CD4-positive, CD25-positive, alpha-beta regulatory T cell (primary cell): ENCODE data around the gene EDA. TPM values are rescaled to one million over a fixed set of nuclear protein-coding genes. Genes with fewer than 3 reads are reported as not detected.

Source experiments
- ATAC-seq, 2 donors: fragments of 150-1000 bp; cut with Tn5 transposase; one replicate each; pipeline ENCODE4 v1.10.0; 2021; ENCODE audit warnings: low read depth in 2 of 2, moderate number of reproducible peaks in 2 of 2, moderate library complexity in 1 of 2
- DNase-seq, 3 donors: peaks; one replicate each; pipeline versions ENCODE4 v3.0.0 to v3.0.0-alpha.2; 2012 to 2022; ENCODE audit warnings: mixed read lengths in 1 of 3
- H3K27ac ChIP-seq: one replicate; pipeline ENCODE4 v1.7.0; 2013; ENCODE audit warnings: mild to moderate bottlenecking, low read length; ENCODE audit not compliant: insufficient read depth, poor library complexity, severe bottlenecking
- H3K27me3 ChIP-seq: one replicate; pipeline ENCODE4 v1.7.0; 2013; ENCODE audit warnings: low read length; ENCODE audit not compliant: control insufficient read depth, insufficient read depth
- H3K36me3 ChIP-seq: one replicate; pipeline ENCODE4 v1.7.0; 2013; ENCODE audit warnings: mild to moderate bottlenecking, low read length, moderate library complexity; ENCODE audit not compliant: control insufficient read depth, insufficient read depth
- H3K4me1 ChIP-seq: 2 replicates; pipeline ENCODE4 v1.7.0; 2013; ENCODE audit warnings: mild to moderate bottlenecking, low read length; ENCODE audit not compliant: insufficient read depth, control insufficient read depth, poor library complexity, severe bottlenecking
- H3K4me3 ChIP-seq: one replicate; pipeline ENCODE4 v1.7.0; 2013; ENCODE audit warnings: low read depth, mild to moderate bottlenecking, low read length, moderate library complexity
- H3K9me3 ChIP-seq, 2 experiments: 1 replicate in 1 of 2; 2 replicates in 1 of 2; pipeline ENCODE4 v1.7.0; 2013; ENCODE audit warnings: low read length in 2 of 2, mild to moderate bottlenecking in 1 of 2, moderate library complexity in 1 of 2; ENCODE audit not compliant: control insufficient read depth in 2 of 2
- H3K27ac Mint-ChIP-seq, 3 donors: one replicate each; pipeline ENCODE4 v1.8.0; 2020 to 2022; ENCODE audit warnings: mild to moderate bottlenecking in 3 of 3, mixed read lengths in 3 of 3, moderate library complexity in 2 of 3
- H3K27me3 Mint-ChIP-seq: one replicate; pipeline ENCODE4 v1.8.0; 2022; ENCODE audit warnings: mild to moderate bottlenecking, mixed read lengths
- H3K36me3 Mint-ChIP-seq: one replicate; pipeline ENCODE4 v1.8.0; 2020; ENCODE audit warnings: mixed read lengths
- H3K4me1 Mint-ChIP-seq, 4 donors: one replicate each; pipeline ENCODE4 v1.8.0; 2020 to 2022; ENCODE audit warnings: mixed read lengths in 4 of 4, mild to moderate bottlenecking in 1 of 4
- H3K4me3 Mint-ChIP-seq, 4 donors: one replicate each; pipeline ENCODE4 v1.8.0; 2020 to 2022; ENCODE audit warnings: mild to moderate bottlenecking in 4 of 4, mixed read lengths in 4 of 4, moderate library complexity in 3 of 4
- H3K9me3 Mint-ChIP-seq, 7 donors: one replicate each; pipeline ENCODE4 v1.8.0; 2020 to 2022; ENCODE audit warnings: mixed read lengths in 7 of 7, mild to moderate bottlenecking in 3 of 7, moderate library complexity in 2 of 7
- polyA plus RNA-seq, 4 donors: library from polyadenylated mRNA; unstranded; fragments of 300-500 nt; fragmentation: Illumina TruSeq; gene quantifications; one replicate each; pipeline ENCODE4 v1.2.3, GENCODE V29; 2021
- total RNA-seq: library from RNA; stranded (reverse); gene quantifications from one replicate; pipeline ENCODE4 v1.2.3, GENCODE V29; 2022

Gene EDA
- total and polyA plus RNA-seq, 5 donors from 2014 or later = 0.45 to 2.4 (median 0.85) TPM; not detected in 2

DNA sequence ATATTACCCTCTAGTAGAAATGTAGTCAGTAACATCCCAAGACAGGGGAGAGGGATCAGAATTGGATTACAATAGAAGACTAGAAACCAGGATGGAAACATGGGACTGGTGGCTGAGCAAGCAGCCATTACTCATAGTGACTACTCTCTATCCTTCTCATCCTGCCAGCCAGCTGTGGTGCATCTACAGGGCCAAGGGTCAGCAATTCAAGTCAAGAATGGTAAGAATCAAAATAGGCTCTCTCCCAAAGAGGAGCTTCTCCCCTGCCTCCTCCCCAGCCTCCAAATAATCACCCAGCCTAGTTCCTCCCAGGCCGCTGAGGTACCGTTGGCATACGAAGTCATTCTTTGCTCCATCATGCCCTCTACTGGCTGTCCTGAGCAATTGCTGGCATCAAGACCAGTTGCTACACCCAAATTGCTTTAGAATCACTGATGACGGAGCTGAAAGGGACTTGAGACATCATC is 414.4 kb downstream of the EDA start:
- no peaks in the 10 kb centered on the region for H3K36me3 ChIP-seq
- H3K27ac ChIP-seq = no peak overlapping the region
- H3K27me3 Mint-ChIP-seq = no peaks in the 10 kb centered on the region
- no peak overlapping the region for H3K4me3 ChIP-seq
- DNase-seq (peak; percentile 1 to 64 (median 28)), ATAC-seq (peak; percentile 55 to 70)
- H3K4me1 ChIP-seq = no peaks in the 10 kb centered on the region
- peaks cover 0 to 19% (median 3%) of the 10 kb centered on the region in 4 donors for H3K4me1 Mint-ChIP-seq
- peak overlapping the region in 1 of 3 donors; percentile 1 for H3K27ac Mint-ChIP-seq
- H3K36me3 Mint-ChIP-seq = no peaks in the 10 kb centered on the region
- no peaks in the 10 kb centered on the region for H3K27me3 ChIP-seq
- peaks cover 0 to 3% (median 0%) of the 10 kb centered on the region in 7 donors for H3K9me3 Mint-ChIP-seq
- H3K9me3 ChIP-seq = no peaks in the 10 kb centered on the region
- H3K4me3 Mint-ChIP-seq = peak overlapping the region in 1 of 4 donors; percentile 32

DNA sequence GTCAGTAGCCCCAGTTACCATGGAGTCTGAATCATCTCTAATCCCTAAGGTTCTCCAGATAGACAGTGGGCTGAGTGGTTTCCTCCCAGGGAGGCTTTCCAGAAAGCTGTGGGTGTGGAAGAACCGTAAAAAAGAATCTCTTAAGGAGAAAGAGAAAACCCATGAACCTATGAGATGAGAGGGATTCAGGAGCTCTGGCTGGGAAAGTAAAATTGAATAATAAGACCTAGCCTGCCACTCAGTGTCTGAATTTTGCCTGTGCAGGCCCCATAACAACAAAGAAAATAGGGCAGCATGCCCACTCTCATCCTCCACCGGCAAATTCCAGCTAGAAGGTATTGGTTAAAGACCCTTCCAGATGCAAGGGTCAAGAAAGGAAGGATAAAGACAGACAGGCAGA is 416.9 kb downstream of the EDA start:
- H3K9me3 ChIP-seq = no peaks in the 10 kb centered on the region
- no peak for DNase-seq
- no peak overlapping the region for H3K27ac Mint-ChIP-seq
- H3K27ac ChIP-seq = no peak overlapping the region
- H3K4me3 Mint-ChIP-seq = no peak overlapping the region
- no peak overlapping the region for H3K4me3 ChIP-seq
- no peaks in the 10 kb centered on the region for H3K4me1 ChIP-seq
- peaks cover 0 to 3% (median 0%) of the 10 kb centered on the region in 7 donors for H3K9me3 Mint-ChIP-seq
- no peaks in the 10 kb centered on the region for H3K27me3 ChIP-seq
- H3K36me3 Mint-ChIP-seq = no peaks in the 10 kb centered on the region
- H3K4me1 Mint-ChIP-seq = peaks cover 0 to 10% (median 0%) of the 10 kb centered on the region in 4 donors
- no peak for ATAC-seq
- no peaks in the 10 kb centered on the region for H3K36me3 ChIP-seq
- H3K27me3 Mint-ChIP-seq = no peaks in the 10 kb centered on the region

DNA sequence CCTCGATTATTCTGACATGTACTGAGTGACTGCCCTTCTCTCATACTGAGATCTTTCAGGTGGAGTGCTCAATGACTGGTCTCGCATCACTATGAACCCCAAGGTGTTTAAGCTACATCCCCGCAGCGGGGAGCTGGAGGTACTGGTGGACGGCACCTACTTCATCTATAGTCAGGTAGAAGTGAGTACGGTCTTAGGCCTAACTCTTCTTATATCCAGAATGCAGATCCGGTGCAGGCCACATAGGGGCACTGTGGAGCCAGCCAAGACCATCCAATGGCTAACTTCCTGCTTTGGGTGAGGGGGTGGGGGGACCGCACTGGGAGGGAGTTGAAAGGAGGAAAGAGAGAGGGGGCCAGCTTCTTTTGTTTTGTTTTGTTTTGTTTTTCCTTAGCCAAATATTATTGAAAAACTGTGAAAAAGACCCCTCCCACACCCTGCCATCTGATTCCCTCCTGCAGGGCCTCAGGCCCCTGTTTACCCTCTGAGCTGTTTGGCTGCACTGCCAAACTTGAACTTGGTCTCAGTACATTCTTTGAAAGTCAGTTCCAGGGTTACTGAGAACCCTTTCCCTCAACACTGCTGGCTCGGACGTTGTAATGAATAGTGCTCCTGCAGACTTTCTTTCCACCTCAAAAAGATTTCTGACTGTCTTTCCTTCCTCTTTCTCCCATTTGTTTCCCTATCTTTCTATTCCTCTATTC is 417.6 kb downstream of the EDA start:
- no peaks in the 10 kb centered on the region for H3K9me3 ChIP-seq
- H3K36me3 Mint-ChIP-seq = no peaks in the 10 kb centered on the region
- no peaks in the 10 kb centered on the region for H3K27me3 Mint-ChIP-seq
- peaks cover 0 to 10% (median 0%) of the 10 kb centered on the region in 4 donors for H3K4me1 Mint-ChIP-seq
- no peaks in the 10 kb centered on the region for H3K36me3 ChIP-seq
- peak overlapping the region in 2 of 3 donors; percentile 2 to 47 for H3K27ac Mint-ChIP-seq
- no peaks in the 10 kb centered on the region for H3K27me3 ChIP-seq
- H3K9me3 Mint-ChIP-seq = peaks cover 0 to 3% (median 0%) of the 10 kb centered on the region in 7 donors
- ATAC-seq (no peak), DNase-seq (peak in 1 of 3 donors; percentile 44)
- no peak overlapping the region for H3K4me3 ChIP-seq
- H3K27ac ChIP-seq = no peak overlapping the region
- H3K4me3 Mint-ChIP-seq = no peak overlapping the region
- no peaks in the 10 kb centered on the region for H3K4me1 ChIP-seq

DNA sequence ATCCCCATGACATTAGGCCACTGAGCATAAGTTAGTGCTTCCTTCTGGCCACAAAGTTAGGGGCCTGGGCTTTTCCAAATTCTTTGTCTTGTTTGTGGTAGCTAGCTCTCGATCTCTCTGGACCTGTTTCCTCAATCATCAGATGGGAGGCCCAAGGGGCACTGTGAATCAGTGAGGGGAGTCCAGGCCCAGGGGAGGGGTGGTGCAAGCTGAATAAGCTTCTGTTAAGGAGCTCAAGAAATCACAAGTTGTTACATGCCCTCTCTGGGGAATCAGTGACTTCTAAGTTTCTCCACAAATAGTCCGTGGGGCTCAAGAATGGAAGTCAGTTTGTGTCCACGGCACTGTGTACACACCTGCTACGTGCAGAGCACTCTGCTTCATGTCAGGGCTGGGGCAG is 418.7 kb downstream of the EDA start:
- Histone ChIP-seq H3K9me3 (no peaks in the 10 kb centered on the region), H3K4me3 (no peak overlapping the region), H3K27me3 (no peaks in the 10 kb centered on the region), H3K4me1 (no peaks in the 10 kb centered on the region), H3K27ac (no peak overlapping the region), H3K36me3 (no peaks in the 10 kb centered on the region)
- no peak for DNase-seq
- no peak for ATAC-seq
- Mint-ChIP-seq H3K36me3 (no peaks in the 10 kb centered on the region), H3K4me3 (no peak overlapping the region), H3K27me3 (no peaks in the 10 kb centered on the region), H3K27ac (no peak overlapping the region), H3K4me1 (peaks cover 0 to 10% (median 0%) of the 10 kb centered on the region in 4 donors), H3K9me3 (peaks cover 0 to 3% (median 0%) of the 10 kb centered on the region in 7 donors)

DNA sequence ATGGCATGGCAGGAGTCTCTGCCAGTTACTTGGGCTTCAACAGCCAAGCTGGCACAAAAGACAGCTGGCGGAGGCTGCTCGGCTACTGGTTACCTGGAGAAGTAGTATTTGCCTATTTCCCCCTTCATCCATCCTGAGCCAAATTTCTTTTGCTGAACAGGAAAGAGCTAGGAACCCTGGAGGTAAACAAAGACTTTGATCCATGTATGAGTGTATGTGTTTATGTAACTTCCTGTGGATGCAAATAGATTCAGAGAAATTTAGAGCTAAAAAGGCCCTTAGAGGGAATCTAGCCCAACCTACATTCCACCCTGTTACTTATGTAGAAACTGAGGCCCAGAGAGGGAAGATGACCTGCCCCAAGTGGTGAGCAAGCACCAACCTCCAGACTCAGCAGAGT is 422.6 kb downstream of the EDA start:
- Histone ChIP-seq H3K36me3 (no peaks in the 10 kb centered on the region), H3K27me3 (no peaks in the 10 kb centered on the region), H3K4me3 (no peak overlapping the region), H3K9me3 (no peaks in the 10 kb centered on the region), H3K27ac (no peak overlapping the region), H3K4me1 (no peaks in the 10 kb centered on the region)
- Mint-ChIP-seq H3K4me3 (no peak overlapping the region), H3K36me3 (no peaks in the 10 kb centered on the region), H3K4me1 (no peaks in the 10 kb centered on the region), H3K9me3 (peaks cover 0 to 3% (median 0%) of the 10 kb centered on the region in 7 donors), H3K27ac (no peak overlapping the region), H3K27me3 (no peaks in the 10 kb centered on the region)
- ATAC-seq (no peak), DNase-seq (no peak)

DNA sequence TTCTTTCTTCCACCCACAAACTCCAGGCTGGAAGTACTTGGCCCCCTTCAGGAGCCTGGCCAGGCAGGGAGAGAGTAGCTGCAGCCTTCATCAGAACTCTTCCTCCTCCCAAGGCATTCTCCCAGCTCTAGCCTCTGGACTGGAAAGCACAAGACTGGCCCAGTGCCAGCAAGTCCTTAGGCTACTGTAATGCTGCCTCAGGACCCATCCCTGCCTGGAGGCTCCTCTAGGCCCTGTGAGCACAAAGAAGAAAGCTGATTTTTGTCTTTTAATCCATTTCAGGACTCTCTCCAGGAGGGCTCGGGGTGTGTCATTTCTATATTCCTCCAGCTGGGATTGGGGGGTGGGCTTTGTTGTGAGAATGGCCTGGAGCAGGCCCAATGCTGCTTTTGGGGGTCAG is 423.0 kb downstream of the EDA start:
- ATAC-seq (no peak), DNase-seq (no peak)
- Histone ChIP-seq H3K4me3 (no peak overlapping the region), H3K36me3 (no peaks in the 10 kb centered on the region), H3K9me3 (no peaks in the 10 kb centered on the region), H3K4me1 (no peaks in the 10 kb centered on the region), H3K27ac (no peak overlapping the region), H3K27me3 (no peaks in the 10 kb centered on the region)
- no peak overlapping the region for H3K27ac Mint-ChIP-seq
- no peaks in the 10 kb centered on the region for H3K4me1 Mint-ChIP-seq
- H3K4me3 Mint-ChIP-seq = no peak overlapping the region
- no peaks in the 10 kb centered on the region for H3K36me3 Mint-ChIP-seq
- H3K27me3 Mint-ChIP-seq = no peaks in the 10 kb centered on the region
- peaks cover 0 to 3% (median 0%) of the 10 kb centered on the region in 7 donors for H3K9me3 Mint-ChIP-seq

DNA sequence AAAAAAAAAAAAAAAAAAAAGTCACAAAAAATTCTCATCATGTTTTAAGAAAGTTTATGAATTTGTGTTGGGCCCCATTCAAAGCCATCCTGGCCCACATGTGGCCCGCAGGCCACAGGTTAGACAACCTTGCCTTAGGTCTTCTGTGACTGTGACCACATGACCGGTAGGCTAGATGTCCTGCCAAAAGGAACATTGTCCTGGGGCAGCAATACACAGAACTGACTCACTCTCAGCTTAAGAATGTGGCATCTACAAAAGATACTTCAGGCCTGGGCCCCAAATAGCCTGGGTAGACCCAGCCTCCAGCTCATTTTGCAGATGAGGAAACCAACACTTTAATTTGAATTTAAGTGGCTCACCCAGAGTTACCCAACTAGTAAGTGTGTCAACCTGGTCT is 423.8 kb downstream of the EDA start:
- Histone ChIP-seq H3K4me1 (no peaks in the 10 kb centered on the region), H3K9me3 (no peaks in the 10 kb centered on the region), H3K36me3 (no peaks in the 10 kb centered on the region), H3K27ac (no peak overlapping the region), H3K27me3 (no peaks in the 10 kb centered on the region), H3K4me3 (no peak overlapping the region)
- Mint-ChIP-seq H3K9me3 (peaks cover 0 to 3% (median 0%) of the 10 kb centered on the region in 7 donors), H3K27me3 (no peaks in the 10 kb centered on the region), H3K4me1 (no peaks in the 10 kb centered on the region), H3K4me3 (no peak overlapping the region), H3K27ac (no peak overlapping the region), H3K36me3 (no peaks in the 10 kb centered on the region)
- DNase-seq = no peak
- no peak for ATAC-seq

DNA sequence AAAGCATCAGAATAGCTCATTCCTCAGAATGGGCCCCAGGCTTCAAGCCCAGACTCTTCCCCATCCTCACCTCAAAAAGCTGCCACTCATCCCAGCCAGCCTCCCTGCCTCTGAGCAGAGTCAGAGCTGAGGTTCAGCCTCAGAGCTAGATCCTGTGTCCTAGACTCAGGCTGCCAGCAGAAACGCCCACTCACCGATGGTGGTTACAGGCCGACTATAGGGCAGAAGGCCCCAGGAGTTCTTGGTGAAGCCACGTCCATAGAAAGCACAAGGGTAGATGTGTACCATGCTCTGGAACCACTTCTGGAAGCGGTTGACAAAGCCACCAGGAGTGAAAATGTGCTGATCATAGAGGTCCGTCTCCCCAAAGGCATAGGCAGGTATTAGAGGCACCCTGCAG is 426.1 kb downstream of the EDA start:
- no peaks in the 10 kb centered on the region for H3K27me3 Mint-ChIP-seq
- no peak overlapping the region for H3K27ac Mint-ChIP-seq
- H3K36me3 Mint-ChIP-seq = no peaks in the 10 kb centered on the region
- peaks cover 0 to 3% (median 0%) of the 10 kb centered on the region in 7 donors for H3K9me3 Mint-ChIP-seq
- no peak overlapping the region for H3K4me3 ChIP-seq
- H3K9me3 ChIP-seq = no peaks in the 10 kb centered on the region
- ATAC-seq (no peak), DNase-seq (no peak)
- no peaks in the 10 kb centered on the region for H3K4me1 ChIP-seq
- H3K27me3 ChIP-seq = no peaks in the 10 kb centered on the region
- H3K4me1 Mint-ChIP-seq = no peaks in the 10 kb centered on the region
- no peak overlapping the region for H3K27ac ChIP-seq
- no peak overlapping the region for H3K4me3 Mint-ChIP-seq
- no peaks in the 10 kb centered on the region for H3K36me3 ChIP-seq
